ENCODE data around the gene DTNB.
"Not testable (repeated sequence)": the region's sequence is repeated elsewhere in the genome, so short reads cannot be mapped to it uniquely, and the experiment has no call there.

DTNB gene

DNA sequence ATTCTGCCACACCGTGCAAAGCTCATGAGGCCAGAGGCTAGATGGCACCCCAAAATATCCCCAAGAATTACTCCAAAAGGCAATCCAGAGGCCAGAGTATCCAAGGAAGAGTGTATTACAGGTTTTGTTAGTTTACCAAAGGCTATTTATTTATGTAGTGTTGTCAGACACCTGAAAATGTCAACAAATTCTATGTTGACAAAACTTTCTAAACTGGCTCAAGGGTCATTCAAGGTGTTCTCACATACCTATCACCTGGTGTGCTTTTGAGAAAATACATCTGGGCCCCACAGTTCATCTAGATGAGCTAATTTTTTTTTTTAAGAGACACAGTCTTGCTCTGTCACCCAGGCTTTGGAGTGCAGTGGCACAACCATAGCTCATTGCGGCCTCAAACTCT is 12.4 kb upstream of the DTNB start:
- Histone ChIP-seq H3K9me3 (replicated peaks in 1 of 11) (no peaks in the 10 kb centered on the region), H3K27me3 (no peaks in the 10 kb centered on the region), H3K4me2 (no peak overlapping the region), H4K20me1 (no peaks in the 10 kb centered on the region), H3K27ac (no peak overlapping the region), H3K4me1 (no peaks in the 10 kb centered on the region), H3K36me3 (no peaks in the 10 kb centered on the region), H3K4me3 (no peak overlapping the region), H3K9ac (no peak overlapping the region)
- no peak for TF ChIP-seq Cebpa-rat (IDR thresholded peaks at IDR 0.05)

GRCh38 chr2:25684577-25685473 is 11.4 kb upstream of the DTNB start:
- Histone ChIP-seq H3K4me2 (no peak overlapping the region), H3K4me1 (no peaks in the 10 kb centered on the region), H3K9ac (no peak overlapping the region), H3K9me3 (replicated peaks in 1 of 11) (no peaks in the 10 kb centered on the region), H3K27me3 (no peaks in the 10 kb centered on the region), H3K27ac (no peak overlapping the region), H4K20me1 (no peaks in the 10 kb centered on the region), H3K36me3 (no peaks in the 10 kb centered on the region), H3K4me3 (no peak overlapping the region)
- TF ChIP-seq Cebpa-rat (IDR thresholded peaks at IDR 0.05): no peak

- Histone ChIP-seq H3K36me3 (no peaks in the 10 kb centered on the region), H3K27ac (no peak overlapping the region), H3K4me3 (no peak overlapping the region), H3K9me3 (replicated peaks in 1 of 11) (no peaks in the 10 kb centered on the region), H4K20me1 (no peaks in the 10 kb centered on the region), H3K4me1 (no peaks in the 10 kb centered on the region), H3K4me2 (no peak overlapping the region), H3K9ac (no peak overlapping the region), H3K27me3 (no peaks in the 10 kb centered on the region)
- TF ChIP-seq Cebpa-rat (IDR thresholded peaks at IDR 0.05): no peak
Measured at GRCh38 chr2:25682082-25682481, 8.7 kb upstream of the DTNB start.

GRCh38 chr2:25677877-25678276 is 4.5 kb upstream of the DTNB start:
- no peak overlapping the region for H3K4me2 ChIP-seq
- H3K4me3 ChIP-seq: no peak overlapping the region
- H3K27ac ChIP-seq: no peak overlapping the region
- no peak for TF ChIP-seq Cebpa-rat (IDR thresholded peaks at IDR 0.05)
- no peak overlapping the region for H3K9ac ChIP-seq
- no peaks in the 10 kb centered on the region for H4K20me1 ChIP-seq
- H3K36me3 ChIP-seq: no peaks in the 10 kb centered on the region
- peaks cover 8 to 20% (median 11%) of the 10 kb centered on the region in 10 experiments; a peak in 19 of 20 replicates for H3K4me1 ChIP-seq
- H3K27me3 ChIP-seq: no peaks in the 10 kb centered on the region
- H3K9me3 ChIP-seq (replicated peaks in 1 of 11): no peaks in the 10 kb centered on the region

DNA sequence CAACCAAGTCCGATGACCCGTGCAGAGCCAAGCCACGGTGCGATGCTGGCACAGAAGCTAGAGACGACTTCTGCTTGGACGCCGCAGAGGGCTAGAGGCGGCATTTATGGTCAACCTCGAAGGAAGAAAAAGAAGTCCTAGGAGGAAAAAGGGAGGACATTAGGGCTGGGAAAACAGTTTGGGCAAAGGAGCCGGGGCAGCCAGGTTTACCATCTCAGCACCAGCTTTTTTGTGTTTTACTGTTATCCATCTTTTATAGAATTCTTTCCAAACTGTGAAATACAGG is 643 bp upstream of the DTNB start:
- no peaks in the 10 kb centered on the region for H3K9me3 ChIP-seq (replicated peaks in 1 of 11)
- H3K9ac ChIP-seq: peak overlapping the region in 10 of 11 experiments; percentile 42 to 94 (median 80); a peak in 19 of 22 replicates
- peak overlapping the region; percentile 76 to 95 (median 92) for H3K4me3 ChIP-seq
- H3K27me3 ChIP-seq: no peaks in the 10 kb centered on the region
- H3K36me3 ChIP-seq: no peaks in the 10 kb centered on the region
- H4K20me1 ChIP-seq: peaks cover 0 to 32% (median 0%) of the 10 kb centered on the region in 11 experiments; a peak in 6 of 22 replicates
- H3K4me1 ChIP-seq: peaks cover 20 to 34% (median 25%) of the 10 kb centered on the region in 10 experiments
- H3K4me2 ChIP-seq: peak overlapping the region; percentile 87 to 96 (median 90)
- peak overlapping the region in 9 of 11 experiments; percentile 49 to 78 (median 70); a peak in 17 of 22 replicates for H3K27ac ChIP-seq
- TF ChIP-seq Cebpa-rat (IDR thresholded peaks at IDR 0.05): no peak

DNA sequence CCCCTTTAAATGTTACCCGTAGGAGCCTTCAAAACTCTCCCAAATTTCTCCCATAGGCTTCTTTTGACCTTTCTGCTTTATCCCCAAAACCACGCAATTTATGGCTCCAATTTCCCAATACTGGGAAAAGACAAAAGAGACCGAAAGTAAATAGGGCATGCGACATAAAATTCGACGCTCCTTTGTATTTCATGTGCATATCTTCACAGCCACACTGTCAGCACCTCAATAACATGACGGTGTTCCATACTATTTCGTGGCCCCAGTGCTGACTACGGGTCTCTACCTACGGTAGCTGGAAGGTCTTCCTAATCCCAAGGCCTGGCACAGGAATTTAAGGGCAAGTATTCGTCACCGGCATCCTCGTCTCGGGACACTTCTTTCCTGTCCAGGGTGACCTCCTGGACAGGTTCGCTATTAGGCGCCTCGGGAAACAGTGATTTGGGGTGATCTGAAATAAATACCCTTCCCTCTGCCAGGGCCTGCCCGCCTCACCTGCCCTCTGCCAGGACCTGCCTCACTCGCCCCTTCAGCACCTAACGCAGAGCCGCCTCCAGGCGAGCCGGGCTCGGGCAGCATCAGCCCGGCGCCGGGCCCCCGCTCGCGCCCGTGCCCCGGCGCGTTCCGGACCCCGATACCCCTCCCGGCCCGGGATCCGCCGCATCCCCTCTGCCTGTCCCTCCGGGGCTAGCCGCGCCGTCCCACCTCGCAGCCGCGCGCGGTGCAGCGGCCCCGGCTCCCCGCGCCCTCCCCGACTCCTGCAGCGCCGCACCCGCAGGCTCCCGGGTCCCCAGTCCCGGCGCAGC is 680 bp downstream of the DTNB start:
- Histone ChIP-seq H3K4me3 (peak overlapping the region; percentile 76 to 95 (median 92)), H3K4me1 (peaks cover 20 to 34% (median 25%) of the 10 kb centered on the region in 10 experiments), H3K4me2 (peak overlapping the region; percentile 72 to 97 (median 92)), H3K9me3 (replicated peaks in 1 of 11) (no peaks in the 10 kb centered on the region), H3K27me3 (no peaks in the 10 kb centered on the region), H3K36me3 (no peaks in the 10 kb centered on the region), H3K27ac (peak overlapping the region; percentile 54 to 90 (median 83); a peak in 21 of 22 replicates), H3K9ac (peak overlapping the region; percentile 80 to 94 (median 89)), H4K20me1 (peaks cover 0 to 32% (median 0%) of the 10 kb centered on the region in 11 experiments; a peak in 6 of 22 replicates)
- TF ChIP-seq Cebpa-rat (IDR thresholded peaks at IDR 0.05): no peak

- no peaks in the 10 kb centered on the region for H3K27me3 ChIP-seq
- H3K4me2 ChIP-seq: peak overlapping the region; percentile 72 to 97 (median 92)
- no peak overlapping the region for H3K9ac ChIP-seq
- H3K9me3 ChIP-seq (replicated peaks in 1 of 11): no peaks in the 10 kb centered on the region
- H3K36me3 ChIP-seq: no peaks in the 10 kb centered on the region
- H3K4me3 ChIP-seq: no peak overlapping the region; a peak in 1 of 20 replicates
- peaks cover 0 to 32% (median 0%) of the 10 kb centered on the region in 11 experiments; a peak in 7 of 22 replicates for H4K20me1 ChIP-seq
- no peak overlapping the region for H3K27ac ChIP-seq
- TF ChIP-seq Cebpa-rat (IDR thresholded peaks at IDR 0.05): no peak
- peaks cover 20 to 34% (median 25%) of the 10 kb centered on the region in 10 experiments for H3K4me1 ChIP-seq
Measured at GRCh38 chr2:25671622-25672021, 1.8 kb downstream of the DTNB start.

- Histone ChIP-seq H3K4me3 (no peak overlapping the region), H3K27me3 (no peaks in the 10 kb centered on the region), H3K4me2 (no peak overlapping the region), H3K9me3 (replicated peaks in 1 of 11) (no peaks in the 10 kb centered on the region), H3K27ac (no peak overlapping the region), H4K20me1 (peaks cover 0 to 38% (median 0%) of the 10 kb centered on the region in 11 experiments; a peak in 7 of 22 replicates), H3K36me3 (no peaks in the 10 kb centered on the region), H3K9ac (no peak overlapping the region), H3K4me1 (peaks cover 20 to 30% (median 22%) of the 10 kb centered on the region in 10 experiments)
- TF ChIP-seq Cebpa-rat (IDR thresholded peaks at IDR 0.05): no peak
Measured at GRCh38 chr2:25669520-25669919, 3.9 kb downstream of the DTNB start.

- H4K20me1 ChIP-seq: peaks cover 0 to 24% (median 0%) of the 10 kb centered on the region in 11 experiments; a peak in 6 of 22 replicates
- no peak for TF ChIP-seq Cebpa-rat (IDR thresholded peaks at IDR 0.05)
- no peak overlapping the region for H3K4me3 ChIP-seq
- H3K9me3 ChIP-seq (replicated peaks in 1 of 11): no peaks in the 10 kb centered on the region
- no peak overlapping the region for H3K9ac ChIP-seq
- peaks cover 0 to 7% (median 0%) of the 10 kb centered on the region in 10 experiments; a peak in 1 of 20 replicates for H3K4me1 ChIP-seq
- H3K27me3 ChIP-seq: no peaks in the 10 kb centered on the region
- no peak overlapping the region for H3K27ac ChIP-seq
- H3K4me2 ChIP-seq: no peak overlapping the region
- H3K36me3 ChIP-seq: no peaks in the 10 kb centered on the region
Measured at GRCh38 chr2:25666218-25666617, 7.2 kb downstream of the DTNB start.

DNA sequence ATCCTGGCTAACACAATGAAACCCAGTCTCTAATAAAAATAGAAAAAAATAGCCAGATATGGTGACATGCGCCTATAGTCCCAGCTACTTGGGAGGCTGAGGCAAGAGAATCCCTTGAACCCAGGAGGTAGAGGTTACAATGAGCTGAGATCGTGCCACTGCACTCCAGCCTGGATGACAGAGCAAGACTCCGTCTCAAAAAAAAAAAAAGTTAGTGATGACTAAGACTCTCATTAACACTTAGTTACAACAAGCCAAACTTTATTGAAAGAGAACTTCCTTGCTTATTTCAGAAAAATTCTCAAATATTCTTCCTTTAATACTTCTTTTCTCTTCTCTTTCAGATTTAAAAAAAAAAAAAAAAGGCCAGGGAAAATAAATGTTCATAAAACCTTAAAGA is 7.9 kb downstream of the DTNB start:
- H4K20me1 ChIP-seq: peaks cover 0 to 18% (median 0%) of the 10 kb centered on the region in 11 experiments; a peak in 6 of 22 replicates
- H3K27me3 ChIP-seq; H3K9ac ChIP-seq; H3K4me2 ChIP-seq; H3K4me1 ChIP-seq; H3K27ac ChIP-seq; H3K4me3 ChIP-seq; H3K36me3 ChIP-seq; H3K9me3 ChIP-seq (replicated peaks in 1 of 11): not testable (repeated sequence)
